Thymus (tissue), 11 donors: ENCODE results near the gene CBFA2T2. TPM values are rescaled to one million over a fixed set of nuclear protein-coding genes. Genes with fewer than 3 reads are reported as not detected.

Experiments used
- DNase-seq, 9 donors: peaks; one replicate each; pipeline ENCODE4 v3.0.0-alpha.2; 2013; ENCODE audit warnings: low spot score in 9 of 9, low read depth in 6 of 9, missing footprints in 1 of 9
- H3K27ac ChIP-seq, 2 donors: one replicate each; pipeline ENCODE4 v1.5.1; 2013; ENCODE audit warnings: control low read depth in 1 of 2, low read depth in 1 of 2, low read length in 1 of 2, mild to moderate bottlenecking in 1 of 2, moderate library complexity in 1 of 2
- H3K27me3 ChIP-seq, 2 donors: one replicate each; pipeline ENCODE4 v1.5.1; 2013; ENCODE audit warnings: low read length in 1 of 2; ENCODE audit not compliant: control insufficient read depth in 2 of 2, insufficient read depth in 1 of 2
- H3K36me3 ChIP-seq, 2 donors: one replicate each; pipeline ENCODE4 v1.5.1; 2013; ENCODE audit warnings: low read length in 1 of 2, mild to moderate bottlenecking in 1 of 2, moderate library complexity in 1 of 2; ENCODE audit not compliant: control insufficient read depth in 2 of 2, insufficient read depth in 2 of 2
- H3K4me1 ChIP-seq, 2 donors: one replicate each; pipeline ENCODE4 v1.5.1; 2013; ENCODE audit warnings: low read length in 2 of 2; ENCODE audit not compliant: control insufficient read depth in 2 of 2, insufficient read depth in 2 of 2
- H3K4me3 ChIP-seq, 2 donors: one replicate each; pipeline ENCODE4 v1.5.1; 2013; ENCODE audit warnings: low read length in 2 of 2, control low read depth in 1 of 2, mild to moderate bottlenecking in 1 of 2
- H3K9me3 ChIP-seq, 2 donors: one replicate each; pipeline ENCODE4 v1.5.1; 2013; ENCODE audit warnings: low read length in 1 of 2, mild to moderate bottlenecking in 1 of 2; ENCODE audit not compliant: control insufficient read depth in 2 of 2, insufficient read depth in 1 of 2
- WGBS: extraction: QIAGEN DNeasy Blood & Tissue Kit; methylation state at CpG from one replicate; pipeline ENCODE4 v1.1.7; 2013; 5-methylcytosine and 5-hydroxymethylcytosine counted together
- polyA plus RNA-seq: library from polyadenylated mRNA; stranded (reverse); fragments of 200-250 nt; gene quantifications from one replicate; pipeline ENCODE4 v1.2.3, GENCODE V29; 2013
- total RNA-seq: library from RNA; stranded (reverse); fragments of 120-200 nt; gene quantifications from one replicate; pipeline ENCODE4 v1.2.4, GENCODE V29; 2013
- donor health status: healthy.

The CBFA2T2 gene
- total and polyA plus RNA-seq, 2 donors, result 6.4 to 9.1 TPM

- H3K9me3 ChIP-seq, result no peaks in the 10 kb centered on the region
- DNase-seq, result no peak
- H3K4me1 ChIP-seq, result peaks cover 43 to 57% of the 10 kb centered on the region in 2 donors
- WGBS, result 91% methylated on average over 16 of the region's 16 CpGs
- peaks cover 5 to 41% of the 10 kb centered on the region in 2 donors for H3K36me3 ChIP-seq
- no peak overlapping the region for H3K27ac ChIP-seq
- H3K4me3 ChIP-seq, result no peak overlapping the region
- peaks cover 0 to 16% of the 10 kb centered on the region in 2 donors for H3K27me3 ChIP-seq
Measured at GRCh38 chr20:33675136-33675959, 185.5 kb downstream of the CBFA2T2 start.

GRCh38 chr20:33676121-33676520 lies 186.2 kb downstream of the CBFA2T2 start:
- Histone ChIP-seq H3K9me3 (no peaks in the 10 kb centered on the region), H3K4me1 (peaks cover 50 to 64% of the 10 kb centered on the region in 2 donors), H3K4me3 (no peak overlapping the region), H3K27ac (no peak overlapping the region), H3K27me3 (peaks cover 0 to 16% of the 10 kb centered on the region in 2 donors), H3K36me3 (peaks cover 5 to 46% of the 10 kb centered on the region in 2 donors)
- 98% methylated on average over 11 of the region's 11 CpGs for WGBS
- DNase-seq, result no peak

- H3K27ac ChIP-seq, result no peak overlapping the region
- no peak overlapping the region for H3K4me3 ChIP-seq
- peaks cover 5 to 46% of the 10 kb centered on the region in 2 donors for H3K36me3 ChIP-seq
- H3K9me3 ChIP-seq, result peaks cover 0 to under 1% of the 10 kb centered on the region in 2 donors
- H3K4me1 ChIP-seq, result peaks cover 50 to 73% of the 10 kb centered on the region in 2 donors
- H3K27me3 ChIP-seq, result peaks cover 0 to 16% of the 10 kb centered on the region in 2 donors
- no peak for DNase-seq
- 97% methylated on average over 31 of the region's 31 CpGs for WGBS
Measured at GRCh38 chr20:33676652-33677645, 187.1 kb downstream of the CBFA2T2 start.

GRCh38 chr20:33677991-33678702 lies 188.3 kb downstream of the CBFA2T2 start:
- Histone ChIP-seq H3K9me3 (peaks cover 0 to 3% of the 10 kb centered on the region in 2 donors), H3K4me1 (peaks cover 52 to 72% of the 10 kb centered on the region in 2 donors), H3K27me3 (peaks cover 0 to 16% of the 10 kb centered on the region in 2 donors), H3K4me3 (no peak overlapping the region), H3K27ac (peak overlapping the region; percentile 39 to 70), H3K36me3 (peaks cover 5 to 46% of the 10 kb centered on the region in 2 donors)
- DNase-seq, result no peak
- WGBS, result 95% methylated on average over 15 of the region's 15 CpGs

- WGBS, result 82% methylated on average over 20 of the region's 20 CpGs
Measured at GRCh38 chr20:33679758-33680485, 190.0 kb downstream of the CBFA2T2 start.

GRCh38 chr20:33680686-33681085 lies 190.8 kb downstream of the CBFA2T2 start:
- DNase-seq, result no peak
- Histone ChIP-seq H3K36me3 (peaks cover 5 to 46% of the 10 kb centered on the region in 2 donors), H3K4me1 (peaks cover 50 to 74% of the 10 kb centered on the region in 2 donors), H3K4me3 (no peak overlapping the region), H3K27me3 (no peaks in the 10 kb centered on the region), H3K27ac (no peak overlapping the region), H3K9me3 (peaks cover 0 to 3% of the 10 kb centered on the region in 2 donors)
- 98% methylated on average over 2 of the region's 2 CpGs for WGBS

More at GRCh38 chr20:33679758-33680485, 190.0 kb downstream of the CBFA2T2 start:
- Histone ChIP-seq H3K27me3 (peaks cover 0 to 2% of the 10 kb centered on the region in 2 donors), H3K4me3 (no peak overlapping the region), H3K4me1 (peaks cover 47 to 69% of the 10 kb centered on the region in 2 donors), H3K27ac (peak overlapping the region in 1 of 2 donors; percentile 39), H3K9me3 (peaks cover 0 to 3% of the 10 kb centered on the region in 2 donors), H3K36me3 (peaks cover 5 to 48% of the 10 kb centered on the region in 2 donors)
- DNase-seq, result peak in 1 of 9 donors; percentile 34

- 93% methylated on average over 5 of the region's 5 CpGs for WGBS
- H3K9me3 ChIP-seq, result peaks cover 0 to 3% of the 10 kb centered on the region in 2 donors
- H3K4me3 ChIP-seq, result no peak overlapping the region
- H3K4me1 ChIP-seq, result peaks cover 50 to 74% of the 10 kb centered on the region in 2 donors
- DNase-seq, result no peak
- H3K36me3 ChIP-seq, result peaks cover 3 to 40% of the 10 kb centered on the region in 2 donors
- H3K27ac ChIP-seq, result no peak overlapping the region
- H3K27me3 ChIP-seq, result no peaks in the 10 kb centered on the region
Measured at GRCh38 chr20:33681288-33681687, 191.4 kb downstream of the CBFA2T2 start.
